ENCODE results near the gene PER2.

- TF ChIP-seq POLR2A (IDR thresholded peaks at IDR 0.05) (no peak), CTCF (IDR thresholded peaks at IDR 0.05) (no peak)
These were observed 44.3 kb downstream of the PER2 start for GRCh38 chr2:238244151-238244550.
